CD4-positive, alpha-beta T cell treated with Interleukin-15 for 1 hour (primary cell): ENCODE data around the gene CEP19.
A peak's percentile ranks its signal among the peaks of the same experiment; 100 is the strongest.
"Not testable (repeated sequence)": the region's sequence is repeated elsewhere in the genome, so short reads cannot be mapped to it uniquely, and the experiment has no call there.

Experiments used
- DNase-seq: peaks from one replicate; pipeline ENCODE4 v3.0.0-alpha.2; 2020

CEP19 gene

GRCh38 chr3:196711838-196712513, at the start of gene CEP19, which contains the start of gene PIGX:
TSS of gene CEP19 (minus strand) at chr3:196712250. CDS start at chr3:196708657, 3,593 bp downstream.
TSS of gene PIGX (plus strand) at chr3:196712377.
- DNase-seq = peak; percentile 96

DNA sequence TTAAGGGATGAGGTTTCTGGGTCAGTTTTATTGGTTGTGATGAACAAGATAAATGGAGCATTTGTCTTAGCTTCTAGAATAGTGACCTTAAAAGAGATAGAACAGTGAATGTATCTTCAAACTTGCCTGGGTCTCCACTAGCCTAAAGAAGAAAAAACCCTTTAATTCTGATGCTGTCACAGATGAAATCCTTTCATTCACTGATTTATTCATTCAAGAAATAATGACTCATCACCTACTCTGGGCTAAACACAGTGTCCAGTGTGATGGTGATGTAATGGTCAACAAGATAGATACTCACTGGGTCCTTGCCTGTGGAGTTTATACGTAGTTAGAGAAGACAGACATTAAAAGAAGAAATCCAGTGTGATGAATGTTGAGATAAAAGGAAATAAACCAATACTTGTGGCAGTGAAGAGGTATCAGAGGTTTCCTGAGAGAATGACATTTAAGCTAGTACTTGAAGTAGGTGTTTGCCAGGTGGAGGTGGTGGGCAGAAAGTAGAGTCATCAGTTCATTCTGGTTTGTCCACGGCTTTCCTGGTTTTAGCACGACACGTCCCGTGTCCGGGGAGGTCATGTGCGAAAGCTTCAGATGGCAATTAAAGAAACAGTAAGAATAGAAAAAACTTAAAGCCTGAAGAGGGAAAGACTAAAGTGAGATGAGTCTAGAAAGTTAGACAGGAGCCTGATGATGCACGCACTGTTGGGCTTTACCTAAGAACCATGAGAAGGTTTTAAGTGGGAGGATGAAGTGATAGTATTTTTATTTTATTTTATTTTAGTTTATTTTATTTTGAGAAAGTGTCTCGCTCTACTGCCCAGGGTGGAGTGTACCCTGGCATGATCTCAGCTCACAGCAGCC, 46.1 kb upstream of the CEP19 start:
- DNase-seq = no peak

DNA sequence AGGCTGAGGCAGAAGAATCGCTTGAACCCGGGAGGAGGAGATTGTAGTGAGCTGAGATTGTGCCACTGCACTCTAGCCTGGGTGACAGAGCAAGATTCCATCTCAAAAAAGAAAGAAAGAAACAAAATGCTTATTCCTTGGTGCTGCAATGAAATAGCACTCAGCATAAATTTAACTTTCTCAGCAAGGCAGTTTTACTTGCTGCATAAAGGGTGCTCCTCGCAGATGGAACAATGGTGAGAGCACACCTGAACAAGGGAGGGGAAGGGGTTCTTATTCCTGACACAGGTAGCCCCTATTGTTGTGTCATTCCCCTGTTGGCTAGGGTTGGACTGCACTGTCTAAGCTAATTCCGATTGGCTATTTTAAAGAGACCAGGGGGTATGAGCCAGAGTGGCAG, 44.7 kb upstream of the CEP19 start:
- no peak for DNase-seq

- DNase-seq = no peak
Measured at GRCh38 chr3:196754091-196754981, 42.3 kb upstream of the CEP19 start.

DNA sequence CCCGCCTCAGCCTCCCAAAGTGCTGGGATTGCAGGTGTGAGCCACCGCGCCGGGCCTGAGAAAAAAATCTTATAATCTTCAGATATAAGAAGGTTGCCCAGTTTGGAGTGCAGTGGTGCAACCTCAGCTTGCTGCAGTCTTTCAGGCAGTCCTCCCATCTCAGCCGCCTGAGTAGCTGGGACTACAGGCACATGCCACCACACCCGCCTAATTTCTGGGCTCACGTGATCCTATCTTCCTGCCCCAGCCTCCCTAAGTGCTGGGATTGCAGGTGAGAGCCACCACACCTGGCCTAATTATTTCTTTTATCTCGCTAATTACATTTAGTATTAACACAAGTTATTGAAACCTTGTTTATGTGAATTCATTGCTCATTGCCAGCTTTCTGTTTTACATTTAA, 41.2 kb upstream of the CEP19 start:
- DNase-seq = no peak

DNA sequence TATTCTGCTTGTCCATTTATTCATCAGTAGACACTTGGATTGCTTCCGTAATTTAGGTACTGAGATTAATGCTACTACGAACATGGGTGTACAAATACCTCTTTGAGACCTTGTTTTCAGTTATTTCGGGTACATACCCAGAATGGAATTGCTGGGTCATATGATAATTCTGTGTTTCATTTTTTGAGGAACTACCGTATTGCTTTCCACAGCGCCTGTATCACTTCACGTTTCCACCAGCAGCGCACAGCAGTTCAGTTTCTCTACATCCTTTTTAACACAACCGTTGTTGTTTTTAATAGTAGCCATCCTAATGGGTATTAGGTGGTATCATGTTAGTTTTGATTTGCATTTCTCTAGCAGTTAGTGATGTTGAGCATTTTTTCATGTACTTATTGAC, 37.1 kb upstream of the CEP19 start:
- no peak for DNase-seq

DNA sequence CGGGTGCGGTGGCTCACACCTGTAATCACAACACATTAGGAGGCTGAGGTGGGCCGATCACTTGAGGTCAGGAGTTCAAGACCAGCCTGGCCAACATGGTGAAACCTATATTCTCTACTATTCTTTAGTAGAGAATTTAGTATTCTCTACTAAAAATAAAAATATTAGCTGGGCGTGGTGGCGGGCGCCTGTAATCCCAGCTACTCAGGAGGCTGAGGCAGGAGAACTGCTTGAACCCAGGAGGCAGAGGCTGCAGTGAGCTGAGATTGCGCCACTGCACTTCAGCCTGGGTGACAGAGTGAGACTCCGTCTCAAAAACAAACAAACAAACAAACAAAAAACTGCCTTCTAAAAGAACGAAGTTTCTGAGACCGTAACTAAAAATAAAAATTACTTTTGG, 31.5 kb upstream of the CEP19 start:
- DNase-seq = not testable (repeated sequence)

DNA sequence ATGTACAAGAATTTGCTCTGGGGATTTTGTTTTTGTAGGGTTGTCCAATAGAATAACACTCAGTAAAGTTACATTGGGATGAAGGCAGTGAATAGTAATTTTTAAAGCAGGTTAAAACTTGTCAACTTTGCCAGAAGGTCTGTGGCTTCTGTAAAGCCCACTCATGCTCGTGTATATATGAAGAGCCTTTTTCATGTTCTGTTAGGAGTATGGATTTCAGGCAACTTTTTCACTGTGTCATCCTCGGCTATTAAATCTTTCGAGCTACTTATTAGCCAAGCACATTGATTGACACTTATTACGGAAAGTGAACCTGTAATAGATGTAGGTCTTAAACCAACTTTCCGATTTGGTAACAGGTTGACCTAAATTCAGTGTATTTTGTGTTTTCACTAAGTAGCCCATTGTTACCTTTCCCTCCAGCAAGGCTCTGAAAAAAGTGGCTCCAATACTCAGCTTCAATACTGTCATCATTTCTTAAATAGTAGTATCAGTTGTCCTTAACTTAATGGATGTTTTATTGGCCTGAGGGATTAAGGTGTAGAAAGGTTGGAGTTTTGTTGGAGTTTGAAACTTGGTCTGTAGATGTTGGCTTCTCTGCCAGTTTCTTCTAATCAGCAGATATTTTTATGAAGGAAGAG, 29.3 kb upstream of the CEP19 start:
- DNase-seq = no peak

DNA sequence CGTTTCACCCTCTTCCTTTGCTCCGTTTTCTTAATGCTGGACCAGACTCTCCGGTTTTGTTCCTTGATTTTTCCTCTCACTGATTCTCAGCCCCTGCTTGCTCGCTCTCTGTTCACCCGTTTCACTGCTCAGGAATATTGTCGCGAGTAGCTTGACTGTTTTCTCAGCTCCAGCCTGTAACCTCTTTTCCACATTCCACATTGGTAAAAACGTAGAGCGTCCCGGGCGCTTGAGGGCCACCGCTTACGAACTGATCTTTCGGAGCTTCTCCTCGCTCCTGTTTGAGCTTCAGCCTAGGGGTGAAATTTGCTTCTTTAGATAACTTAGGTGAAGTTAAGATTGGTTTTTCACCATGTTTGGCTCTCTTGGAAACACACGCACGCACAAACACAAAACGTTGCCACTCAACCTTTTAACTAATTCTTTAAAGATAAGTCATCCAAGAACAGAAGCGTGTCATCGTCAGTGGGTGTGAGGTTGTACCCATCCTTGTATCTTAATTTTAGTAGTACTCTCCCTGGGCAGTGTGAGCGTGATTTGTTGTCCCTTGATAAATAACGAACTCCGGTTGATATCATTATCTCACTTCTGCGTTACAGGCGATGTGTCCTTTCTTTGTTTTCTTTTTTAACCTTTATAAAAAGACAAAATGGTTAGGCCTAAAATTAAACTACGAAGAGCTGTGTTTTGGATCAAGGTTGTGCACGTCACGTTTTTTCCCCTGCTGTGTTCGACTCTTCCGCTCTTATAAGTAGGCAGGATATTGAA, 28.6 kb upstream of the CEP19 start:
- DNase-seq = peak; percentile 32

DNA sequence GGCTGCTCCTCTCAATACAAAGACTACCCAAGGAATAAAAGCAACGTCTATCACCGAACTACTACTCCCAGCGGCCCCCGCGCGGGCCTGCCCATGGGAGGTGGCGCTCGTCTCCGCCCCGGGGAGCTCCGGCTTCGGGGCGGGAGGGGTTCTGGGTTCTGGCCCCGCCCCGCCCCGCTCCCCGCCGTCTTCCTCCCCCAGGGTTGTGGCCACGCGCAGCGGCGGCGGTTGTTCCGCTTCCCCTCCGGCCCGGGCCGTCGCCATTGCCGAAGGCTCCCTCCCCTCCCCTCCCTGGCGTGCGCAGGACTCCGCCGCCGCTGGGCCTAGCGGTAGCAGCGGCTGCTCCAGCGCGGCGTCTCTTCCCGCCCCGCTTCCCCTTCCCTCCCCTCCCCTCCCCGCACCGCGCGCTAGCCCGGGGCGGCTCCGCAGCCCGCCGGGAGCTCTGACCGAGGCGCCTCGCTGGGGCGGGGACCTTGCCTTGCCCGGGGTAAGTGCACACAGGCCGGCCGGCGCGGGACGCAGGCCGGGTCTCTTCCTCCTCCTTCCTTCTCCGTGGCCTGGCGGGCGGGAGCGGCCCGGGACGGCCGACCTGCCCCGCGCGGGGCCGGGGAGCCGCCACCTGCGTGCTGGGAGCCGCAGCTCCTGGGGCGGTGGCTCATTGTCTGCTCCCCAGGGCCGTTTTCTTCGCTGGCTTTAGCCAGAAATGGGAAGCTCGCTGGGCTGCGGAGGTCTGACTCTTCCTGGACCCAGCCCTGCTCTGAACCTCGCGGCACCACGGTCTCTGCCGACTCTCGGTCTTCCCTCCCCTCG, 27.8 kb upstream of the CEP19 start, which contains the start of gene PAK2:
PAK2 (plus strand) TSS at position 187 of the 810 bp plus-strand sequence. CDS start 42,790 bp downstream, outside the sequence.
- DNase-seq = peak; percentile 92

- no peak for DNase-seq
Measured at GRCh38 chr3:196737655-196738054, 25.6 kb upstream of the CEP19 start.

DNA sequence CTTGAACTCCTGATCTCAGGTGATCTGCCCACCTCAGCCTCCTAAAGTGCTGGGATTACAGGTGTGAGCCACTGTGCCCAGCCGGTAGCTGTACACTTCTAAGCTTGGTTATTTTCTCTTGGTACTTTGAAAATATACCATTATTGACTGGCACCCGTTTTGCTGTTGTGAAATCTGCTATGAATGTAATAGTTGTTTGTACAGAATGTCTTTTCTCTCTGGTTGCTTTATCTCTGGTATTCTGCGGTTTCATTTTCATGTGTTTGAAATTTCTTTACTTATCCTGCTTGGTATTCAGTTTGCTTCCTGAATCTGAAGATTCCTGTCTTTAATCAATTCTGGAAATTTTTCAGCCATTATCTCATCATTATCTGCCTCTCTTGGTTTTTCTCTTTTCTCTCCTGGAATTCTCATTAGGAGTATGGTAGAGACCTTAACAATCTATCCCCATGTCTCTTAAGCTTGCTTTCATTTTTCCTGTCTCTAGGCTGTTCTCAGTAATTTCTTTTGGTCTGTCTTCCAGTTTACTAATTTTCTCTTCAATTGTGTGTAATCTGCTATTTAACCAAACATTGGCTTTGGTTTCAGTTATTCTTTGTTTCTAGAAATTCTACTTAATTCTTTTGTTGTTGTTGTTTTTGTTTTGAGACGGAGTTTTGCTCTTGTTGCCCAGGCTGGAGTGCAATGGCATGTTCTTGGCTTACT, 24.8 kb upstream of the CEP19 start:
- DNase-seq = no peak

DNA sequence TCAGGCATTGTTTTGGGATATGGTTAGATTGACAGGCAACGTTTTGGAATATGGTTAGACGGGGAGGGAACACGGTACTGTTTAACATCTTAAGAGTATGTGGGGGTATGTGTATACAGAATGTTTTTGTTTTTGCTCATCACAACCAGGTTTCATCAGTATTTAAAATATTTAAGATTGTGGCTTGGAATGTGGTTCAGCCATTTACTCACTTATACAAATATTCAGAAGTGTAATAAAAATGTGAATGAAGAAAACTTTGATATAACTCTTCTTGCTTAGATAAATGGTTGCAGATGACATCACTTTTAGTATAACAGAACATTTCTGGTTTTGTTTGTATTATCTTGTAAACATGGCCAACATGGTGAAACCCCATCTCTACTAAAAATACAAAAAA, 23.7 kb upstream of the CEP19 start:
- no peak for DNase-seq

DNA sequence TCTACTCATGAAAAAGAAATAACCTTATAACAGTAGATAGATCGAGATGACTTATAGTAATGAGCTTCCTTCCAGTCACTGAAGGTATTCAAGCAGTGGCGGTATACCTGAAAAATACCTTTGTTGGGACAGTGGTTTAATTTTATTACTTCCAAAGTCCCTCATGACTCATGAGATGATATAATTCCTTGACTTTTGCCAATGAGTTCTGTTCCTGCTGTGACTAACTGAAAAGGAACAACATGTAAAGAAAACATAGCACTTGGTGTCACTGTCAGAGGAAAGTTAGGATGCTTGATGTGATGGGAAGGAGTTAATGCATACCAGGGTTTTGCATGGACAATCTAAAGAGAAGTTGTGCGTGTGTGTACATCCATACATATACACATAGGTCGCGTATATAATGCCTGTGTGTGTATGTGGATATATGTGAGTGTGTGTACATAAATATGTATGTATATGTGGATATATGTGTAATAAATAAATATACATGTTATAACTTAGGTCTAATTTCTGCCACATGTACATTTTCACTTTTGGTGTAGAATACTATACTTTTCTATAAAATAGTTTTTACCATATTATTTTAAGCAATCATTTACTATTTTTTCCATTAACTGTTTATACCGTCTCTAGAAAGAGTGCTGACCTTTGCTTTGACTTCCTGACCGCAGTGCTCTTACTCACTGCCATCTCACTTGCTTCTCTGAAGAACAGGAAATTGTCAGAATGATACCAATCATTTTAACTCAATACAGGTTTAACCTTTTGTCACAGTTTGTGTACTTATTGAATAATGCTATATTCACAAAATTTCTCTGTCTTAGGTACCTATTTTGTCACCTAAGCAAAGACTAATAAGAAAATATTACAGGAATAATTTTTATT, 15.0 kb upstream of the CEP19 start:
- DNase-seq = no peak

- no peak for DNase-seq
Measured at GRCh38 chr3:196721097-196721496, 9.0 kb upstream of the CEP19 start.

GRCh38 chr3:196717162-196717561, 5.1 kb upstream of the CEP19 start:
- DNase-seq = not testable (repeated sequence)

GRCh38 chr3:196712514-196713413, 714 bp upstream of the CEP19 start:
- DNase-seq = peak; percentile 73

DNA sequence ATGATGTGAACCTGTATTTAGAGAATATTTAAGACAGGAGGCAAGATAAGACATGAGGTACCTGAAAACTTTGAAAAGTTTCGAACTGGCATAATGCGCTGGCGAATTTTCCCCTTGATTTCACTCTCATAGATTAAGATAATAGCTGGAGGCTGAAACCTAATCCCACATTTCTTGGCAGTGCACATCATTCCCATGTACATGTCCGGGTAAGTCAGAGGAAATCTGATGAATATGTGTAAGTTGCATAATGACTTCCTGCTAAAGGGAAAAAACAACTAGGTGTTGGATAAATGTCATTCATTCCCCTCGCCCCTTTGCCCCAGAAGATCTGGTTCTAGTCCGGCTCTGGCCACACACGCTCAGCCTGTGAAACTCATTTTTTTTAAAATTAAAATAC, 3.6 kb downstream of the CEP19 start:
- no peak for DNase-seq
